GM23248 (cell line): ENCODE results near the gene CALR3. TPM values are rescaled to one million over a fixed set of nuclear protein-coding genes. Genes with fewer than 3 reads are reported as not detected.
"Not testable (repeated sequence)": the region's sequence is repeated elsewhere in the genome, so short reads cannot be mapped to it uniquely, and the experiment has no call there.

Experiments used
- DNase-seq: peaks from one replicate; pipeline ENCODE4 v3.0.0-alpha.2; 2015
- H2AFZ ChIP-seq: fragments of 200-600 bp; sonication (generic); 2 replicates; pipeline ENCODE4 v1.6.1; 2016; ENCODE audit warnings: antibody characterized with exemption
- H3F3A ChIP-seq: fragments of 200-600 bp; sonication (generic); 2 replicates; pipeline ENCODE4 v1.6.1; 2016; ENCODE audit warnings: mild to moderate bottlenecking, antibody characterized with exemption, mixed run types; ENCODE audit not compliant: insufficient read depth
- H3K27ac ChIP-seq: fragments of 200-600 bp; sonication (generic); 2 replicates; pipeline ENCODE4 v1.5.1; 2016; ENCODE audit warnings: mild to moderate bottlenecking
- H3K27me3 ChIP-seq: fragments of 200-600 bp; sonication (generic); replicated peaks from 2 replicates; pipeline ENCODE4 v1.6.1; 2016; ENCODE audit warnings: mild to moderate bottlenecking; ENCODE audit not compliant: insufficient read depth
- H3K36me3 ChIP-seq: fragments of 200-600 bp; sonication (generic); 2 replicates; pipeline ENCODE4 v1.6.1; 2016; ENCODE audit warnings: low read depth, mild to moderate bottlenecking
- H3K4me1 ChIP-seq: fragments of 200-600 bp; sonication (generic); 2 replicates; pipeline ENCODE4 v1.6.1; 2016; ENCODE audit warnings: mild to moderate bottlenecking; ENCODE audit not compliant: insufficient read depth
- H3K4me2 ChIP-seq: fragments of 200-600 bp; sonication (generic); one replicate; pipeline ENCODE4 v1.6.1; 2016; ENCODE audit warnings: mild to moderate bottlenecking; ENCODE audit not compliant: unreplicated experiment
- H3K4me3 ChIP-seq: fragments of 200-600 bp; sonication (generic); 2 replicates; pipeline ENCODE4 v1.5.1; 2016; ENCODE audit warnings: mild to moderate bottlenecking
- H3K79me2 ChIP-seq: fragments of 200-600 bp; sonication (generic); 2 replicates; pipeline ENCODE4 v1.6.1; 2016; ENCODE audit warnings: mild to moderate bottlenecking; ENCODE audit not compliant: insufficient read depth
- H3K9ac ChIP-seq: fragments of 200-600 bp; sonication (generic); 2 replicates; pipeline ENCODE4 v1.6.1; 2016; ENCODE audit warnings: mild to moderate bottlenecking
- H3K9me2 ChIP-seq: fragments of 200-600 bp; sonication (generic); 2 replicates; pipeline ENCODE4 v1.6.1; 2016; ENCODE audit warnings: mixed run types, mild to moderate bottlenecking, moderate library complexity; ENCODE audit not compliant: insufficient read depth
- H3K9me3 ChIP-seq: fragments of 200-600 bp; sonication (generic); one replicate; pipeline ENCODE4 v1.6.1; 2017; ENCODE audit warnings: low read depth
- H4K20me1 ChIP-seq: fragments of 200-600 bp; sonication (generic); 2 replicates; pipeline ENCODE4 v1.6.0; 2016; ENCODE audit not compliant: insufficient read depth
- EZH2 ChIP-seq: fragments of 200-600 bp; sonication (generic); IDR thresholded peaks from 2 replicates; pipeline ENCODE4 v1.6.1; 2018; ENCODE audit warnings: antibody characterized with exemption, mild to moderate bottlenecking; ENCODE audit not compliant: insufficient read depth, poor library complexity, severe bottlenecking
- EZH2phosphoT487 ChIP-seq: fragments of 200-600 bp; sonication (generic); IDR thresholded peaks from 2 replicates; pipeline ENCODE4 v1.6.1; 2018; ENCODE audit warnings: antibody characterized with exemption, moderate library complexity, mild to moderate bottlenecking, low read depth; ENCODE audit not compliant: insufficient read depth
- WGBS, 2 experiments: methylation state at CpG; one replicate each; pipeline ENCODE4 v1.1.6; 2015 to 2017; ENCODE audit warnings: low lambda C conversion rate in 2 of 2, low coverage in 1 of 2; ENCODE audit errors: missing lambda C conversion rate in 2 of 2; 5-methylcytosine and 5-hydroxymethylcytosine counted together
- in situ Hi-C: fragments of 300-500 bp; cut with MboI; formaldehyde crosslinking; loops from 2 replicates; pipeline ENCODE4 v1.15.0; 2020
- polyA plus RNA-seq: library from polyadenylated mRNA; unstranded; fragments of >200 nt; fragmentation: Nextera tagmentation; extraction: Ambion mirVana; gene quantifications from 2 replicates; pipeline ENCODE4 v1.2.1, GENCODE V29; 2016
- total RNA-seq: library from RNA; depleted of rRNA; stranded (reverse); fragments of >200 nt; shearing (Covaris generic); gene quantifications from 2 replicates; pipeline ENCODE4 v1.2.3, GENCODE V29; 2014

CALR3 gene
- total and polyA plus RNA-seq, 2 experiments from 2014 or later: not detected

DNA sequence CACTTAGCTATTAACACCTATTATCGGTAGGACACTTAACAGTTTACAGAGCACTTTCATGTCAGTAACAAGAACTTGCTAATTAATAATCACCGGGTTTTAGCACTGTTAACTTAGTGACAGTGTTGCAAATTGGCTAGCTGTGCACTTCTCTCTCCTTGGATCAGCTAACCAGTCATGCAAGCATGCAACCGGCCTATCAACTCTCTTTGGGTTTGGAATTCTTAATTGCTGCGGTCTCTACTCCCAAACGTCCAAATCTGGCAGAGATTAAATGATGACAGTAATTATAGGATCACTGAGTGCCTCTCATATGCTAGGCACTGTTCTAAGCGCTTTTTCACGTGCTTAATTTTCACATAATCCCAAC is 25.4 kb downstream of the CALR3 start:
- H3K27me3 ChIP-seq: no peaks in the 10 kb centered on the region
- no peak for DNase-seq
- H3K9me3 ChIP-seq: no peaks in the 10 kb centered on the region
- in situ Hi-C loops: no loop called here
- H3K4me1 ChIP-seq: peaks cover 20% of the 10 kb centered on the region
- peak overlapping the region; percentile 63; the same call in 1 of the 2 replicates for H2AFZ ChIP-seq
- peak overlapping the region; percentile 79 for H3K9ac ChIP-seq
- H3K79me2 ChIP-seq: peaks cover 57% of the 10 kb centered on the region
- H3K36me3 ChIP-seq: no peaks in the 10 kb centered on the region
- H3F3A ChIP-seq: peaks cover 16% of the 10 kb centered on the region
- H4K20me1 ChIP-seq: no peaks in the 10 kb centered on the region
- H3K4me3 ChIP-seq: peak overlapping the region; percentile 86
- H3K4me2 ChIP-seq: peak overlapping the region; percentile 94
- no peaks in the 10 kb centered on the region for H3K9me2 ChIP-seq
- 1% methylated on average over 7 of the region's 7 CpGs for WGBS, 2 experiments
- TF ChIP-seq EZH2phosphoT487 (no peak), EZH2 (no peak)
- H3K27ac ChIP-seq: peak overlapping the region; percentile 79

DNA sequence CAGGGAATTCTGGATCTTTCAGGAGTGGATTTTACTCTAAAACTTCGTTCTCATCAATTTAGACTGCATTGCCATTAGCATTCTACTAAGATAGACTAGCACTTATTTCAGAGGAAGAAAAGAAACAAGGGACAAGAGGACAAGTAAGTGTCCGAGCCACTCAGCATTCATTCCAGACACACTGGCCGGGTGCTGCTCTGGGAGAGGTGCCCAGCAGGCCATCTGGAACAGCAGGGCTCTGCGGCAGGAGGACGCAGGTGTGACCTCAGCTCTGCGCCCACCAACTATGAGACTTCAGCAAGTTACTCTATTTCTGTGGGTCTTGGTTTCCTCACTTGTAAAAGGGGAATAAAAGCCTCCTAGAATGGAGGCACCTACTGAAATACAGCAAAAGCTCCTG is 28.4 kb downstream of the CALR3 start:
- 60 to 67% methylated on average over 6 of the region's 6 CpGs for WGBS, 2 experiments
- no peak for DNase-seq
- 0 out of 2 replicates have a peak, but pooled peaks cover 5% of the 10 kb centered on the region for H4K20me1 ChIP-seq
- no peak overlapping the region for H3K9ac ChIP-seq
- H3K4me3 ChIP-seq: no peak overlapping the region
- H3K9me2 ChIP-seq: no peaks in the 10 kb centered on the region
- H3K79me2 ChIP-seq: peaks cover 86% of the 10 kb centered on the region
- H3F3A ChIP-seq: peaks cover 16% of the 10 kb centered on the region
- no peak overlapping the region for H3K27ac ChIP-seq
- no peaks in the 10 kb centered on the region for H3K9me3 ChIP-seq
- H2AFZ ChIP-seq: no peak overlapping the region
- in situ Hi-C loops: no loop called here
- peaks cover 20% of the 10 kb centered on the region for H3K4me1 ChIP-seq
- H3K27me3 ChIP-seq: no peaks in the 10 kb centered on the region
- TF ChIP-seq EZH2 (no peak), EZH2phosphoT487 (no peak)
- no peaks in the 10 kb centered on the region for H3K36me3 ChIP-seq
- H3K4me2 ChIP-seq: no peak overlapping the region

DNA sequence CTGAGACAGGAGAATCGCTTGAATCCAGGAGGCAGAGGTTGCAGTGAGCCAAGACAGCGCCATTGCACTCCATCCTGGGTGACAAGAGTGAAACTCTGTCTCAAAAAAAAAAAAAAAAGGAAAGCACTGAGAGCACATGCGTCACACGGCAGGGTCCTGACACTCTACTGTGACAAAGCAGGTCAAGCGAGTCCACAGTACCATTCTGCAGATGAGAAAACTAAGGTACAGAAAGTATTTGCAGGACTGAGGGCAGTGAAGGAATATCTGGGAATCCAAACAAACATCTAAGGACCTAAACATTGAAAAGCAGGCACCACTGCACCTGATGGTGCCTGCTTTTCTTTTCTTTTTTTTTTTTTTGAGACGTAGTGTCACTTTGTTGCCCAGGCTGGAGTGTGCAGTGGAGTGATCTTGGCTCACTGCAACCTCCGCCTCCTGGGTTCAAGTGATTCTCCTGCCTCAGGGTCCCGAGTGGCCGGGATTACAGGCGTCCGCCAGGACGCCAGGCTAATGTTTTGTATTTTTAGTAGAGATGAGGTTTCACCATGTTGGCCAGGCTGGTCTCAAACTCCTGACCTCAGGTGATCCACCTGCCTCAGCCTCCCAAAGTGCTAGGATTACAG is 29.1 kb downstream of the CALR3 start:
- H3K4me1 ChIP-seq: peaks cover 16% of the 10 kb centered on the region

DNA sequence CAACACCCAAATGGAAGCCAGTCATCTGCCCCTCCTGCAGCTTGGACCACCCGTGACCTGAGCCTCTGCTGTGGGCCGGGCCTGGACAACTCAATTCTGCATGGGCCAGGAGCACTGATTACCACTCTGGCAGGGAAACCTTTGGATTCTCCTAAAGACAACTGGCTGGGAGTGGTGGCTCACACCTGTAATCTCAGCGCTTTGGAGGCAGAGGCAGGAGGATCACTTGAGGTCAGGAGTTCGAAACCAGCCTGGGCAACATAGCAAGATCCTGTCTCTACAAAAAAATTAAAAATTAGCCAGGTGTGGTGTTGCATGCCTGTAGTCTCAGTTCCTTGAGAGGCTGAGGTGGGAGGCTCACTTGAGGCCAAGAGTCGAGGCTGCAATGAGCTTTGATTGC is 30.7 kb downstream of the CALR3 start:
- H2AFZ ChIP-seq: no peak overlapping the region
- H3K4me3 ChIP-seq: no peak overlapping the region
- H3K9ac ChIP-seq: no peak overlapping the region
- peaks cover 6% of the 10 kb centered on the region; the same call in 1 of the 2 replicates for H3F3A ChIP-seq
- TF ChIP-seq EZH2 (no peak), EZH2phosphoT487 (no peak)
- no peaks in the 10 kb centered on the region for H3K9me2 ChIP-seq
- no peak overlapping the region for H3K4me2 ChIP-seq
- H3K27me3 ChIP-seq: no peaks in the 10 kb centered on the region
- H3K27ac ChIP-seq: no peak overlapping the region
- no peak for DNase-seq
- 93 to 95% methylated on average over 5 of the region's 5 CpGs for WGBS, 2 experiments
- H3K4me1 ChIP-seq: peaks cover 6% of the 10 kb centered on the region
- H4K20me1 ChIP-seq: 0 out of 2 replicates have a peak, but pooled peaks cover 5% of the 10 kb centered on the region
- peaks cover 99% of the 10 kb centered on the region for H3K79me2 ChIP-seq
- in situ Hi-C loops: no loop called here
- no peaks in the 10 kb centered on the region for H3K36me3 ChIP-seq
- H3K9me3 ChIP-seq: no peaks in the 10 kb centered on the region

More for the DNA sequence above, 29.1 kb downstream of the CALR3 start:
- H3K79me2 ChIP-seq: peaks cover 93% of the 10 kb centered on the region
- H3K36me3 ChIP-seq, DNase-seq, H3K9me3 ChIP-seq, in situ Hi-C loops, H3K4me2 ChIP-seq, H2AFZ ChIP-seq, H3K27me3 ChIP-seq, H3K27ac ChIP-seq, H3K4me3 ChIP-seq, H4K20me1 ChIP-seq, H3K9me2 ChIP-seq, H3K9ac ChIP-seq: not testable (repeated sequence)
- peaks cover 16% of the 10 kb centered on the region for H3F3A ChIP-seq
- WGBS, 2 experiments: 79 to 82% methylated on average over 12 of the region's 12 CpGs
